HepG2 (cell line): ENCODE results near the gene RAB34. TPM values are rescaled to one million over a fixed set of nuclear protein-coding genes. Genes with fewer than 3 reads are reported as not detected.

Experiments
- ARID2 ChIP-seq: sonication (generic); formaldehyde crosslinking; IDR thresholded peaks from 2 replicates; pipeline ENCODE4 v1.8.1; 2022; ENCODE audit warnings: mild to moderate bottlenecking, missing genetic modification reagents, borderline replicate concordance
- CREB1 ChIP-seq, 2 experiments: fragments of 450-650 bp in 1 of 2; IDR thresholded peaks; 2 replicates each; pipeline ENCODE4 v1.6.1; 2016 to 2017; ENCODE audit warnings: control low read depth in 1 of 2, mild to moderate bottlenecking in 1 of 2, missing compliant biosample characterization in 1 of 2, missing genetic modification characterization in 1 of 2
- CTCF ChIP-seq: sonication (generic); formaldehyde crosslinking; IDR thresholded peaks from 2 replicates; pipeline ENCODE4 v1.5.0; 2020; ENCODE audit warnings: mild to moderate bottlenecking, missing genetic modification reagents, moderate library complexity
- DMTF1 ChIP-seq: sonication (generic); formaldehyde crosslinking; IDR thresholded peaks from 2 replicates; pipeline ENCODE4 v1.4.0; 2020; ENCODE audit warnings: mild to moderate bottlenecking, missing genetic modification reagents
- EED ChIP-seq: sonication (generic); formaldehyde crosslinking; IDR thresholded peaks from 2 replicates; pipeline ENCODE4 v1.5.0; 2020; ENCODE audit warnings: mild to moderate bottlenecking, missing genetic modification reagents
- FOXA1 ChIP-seq, 2 experiments: fragments of 450-650 bp in 1 of 2; sonication (generic) in 1 of 2; formaldehyde crosslinking in 1 of 2; IDR thresholded peaks; 2 replicates each; pipeline versions ENCODE4 v1.4.0 to v1.6.1; 2016 to 2020; ENCODE audit warnings: missing genetic modification reagents in 1 of 2
- JUND ChIP-seq: sonication (generic); formaldehyde crosslinking; IDR thresholded peaks from 2 replicates; pipeline ENCODE4 v1.8.0; 2022; ENCODE audit warnings: mild to moderate bottlenecking, missing genetic modification reagents
- KAT7 ChIP-seq: IDR thresholded peaks from 2 replicates; pipeline ENCODE4 v1.6.1; 2018; ENCODE audit warnings: borderline replicate concordance, missing compliant biosample characterization
- KDM1A ChIP-seq: IDR thresholded peaks from 2 replicates; pipeline ENCODE4 v1.6.1; 2016; ENCODE audit warnings: missing compliant biosample characterization
- KDM4B ChIP-seq: sonication (generic); formaldehyde crosslinking; IDR thresholded peaks from 2 replicates; pipeline ENCODE4 v1.4.0; 2020; ENCODE audit warnings: missing genetic modification reagents
- MXD3 ChIP-seq: IDR thresholded peaks from 2 replicates; pipeline ENCODE4 v1.6.1; 2016; ENCODE audit warnings: mild to moderate bottlenecking, missing biosample characterization, missing genetic modification reagents
- NFRKB ChIP-seq: fragments of 450-650 bp; IDR thresholded peaks from 2 replicates; pipeline ENCODE4 v1.6.1; 2017
- NFYC ChIP-seq: IDR thresholded peaks from 2 replicates; pipeline ENCODE4 v1.6.1; 2016; ENCODE audit warnings: missing genetic modification reagents, missing compliant biosample characterization
- SMARCE1 ChIP-seq: fragments of 450-650 bp; IDR thresholded peaks from 2 replicates; pipeline ENCODE4 v1.6.1; 2017; ENCODE audit warnings: borderline replicate concordance
- SMYD3 ChIP-seq: sonication (generic); formaldehyde crosslinking; IDR thresholded peaks from 2 replicates; pipeline ENCODE4 v1.8.1; 2023; ENCODE audit warnings: mild to moderate bottlenecking, missing genetic modification reagents
- TAF1 ChIP-seq: sonication (generic); formaldehyde crosslinking; IDR thresholded peaks from 2 replicates; pipeline ENCODE4 v1.4.0; 2020; ENCODE audit warnings: missing genetic modification reagents
- TBP ChIP-seq: sonication (generic); formaldehyde crosslinking; IDR thresholded peaks from 2 replicates; pipeline ENCODE4 v1.5.0; 2020; ENCODE audit warnings: missing genetic modification reagents
- TCF7 ChIP-seq: sonication (generic); IDR thresholded peaks from 2 replicates; pipeline ENCODE4 v1.6.1; 2016; ENCODE audit warnings: antibody characterized with exemption, low read depth
- ZBTB8A ChIP-seq: sonication (generic); formaldehyde crosslinking; IDR thresholded peaks from 2 replicates; pipeline ENCODE4 v1.4.0; 2020; ENCODE audit warnings: mild to moderate bottlenecking, low read depth, missing genetic modification reagents, borderline replicate concordance
- ZFP1 ChIP-seq: IDR thresholded peaks from 2 replicates; pipeline ENCODE4 v1.6.1; 2016
- ZKSCAN1 ChIP-seq: fragments of 150-350 bp; IDR thresholded peaks from 2 replicates; pipeline ENCODE4 v1.6.1; 2014; ENCODE audit warnings: low read length
- ZKSCAN8 ChIP-seq: IDR thresholded peaks from 2 replicates; pipeline ENCODE4 v1.6.1; 2016; ENCODE audit warnings: borderline replicate concordance, missing genetic modification reagents, missing compliant biosample characterization
- ZMYM4 ChIP-seq: sonication (generic); formaldehyde crosslinking; IDR thresholded peaks from 2 replicates; pipeline ENCODE4 v1.8.1; 2023; ENCODE audit warnings: mild to moderate bottlenecking, missing genetic modification reagents
- ZNF34 ChIP-seq: sonication (generic); formaldehyde crosslinking; IDR thresholded peaks from 2 replicates; pipeline ENCODE4 v1.4.0; 2020; ENCODE audit warnings: mild to moderate bottlenecking, missing genetic modification reagents, borderline replicate concordance
- ZNF552 ChIP-seq: sonication (generic); formaldehyde crosslinking; IDR thresholded peaks from 2 replicates; pipeline ENCODE4 v1.9.0; 2022; ENCODE audit warnings: missing genetic modification reagents, mild to moderate bottlenecking, borderline replicate concordance
- ZNF569 ChIP-seq: sonication (generic); formaldehyde crosslinking; IDR thresholded peaks from 2 replicates; pipeline ENCODE4 v1.5.0; 2020; ENCODE audit warnings: mild to moderate bottlenecking, missing genetic modification reagents, moderate library complexity, borderline replicate concordance
- ZNF572 ChIP-seq: sonication (generic); formaldehyde crosslinking; IDR thresholded peaks from 2 replicates; pipeline ENCODE4 v1.5.1; 2020; ENCODE audit warnings: mild to moderate bottlenecking, missing genetic modification reagents
- ZNF709 ChIP-seq: sonication (generic); formaldehyde crosslinking; IDR thresholded peaks from 2 replicates; pipeline ENCODE4 v1.5.0; 2020; ENCODE audit warnings: mild to moderate bottlenecking, missing genetic modification reagents
- polyA plus RNA-seq, 8 experiments: library from polyadenylated mRNA; depleted of rRNA in 3 of 8; stranded (reverse) in 7 of 8; unstranded in 1 of 8; fragments of >200 nt; fragmentation: Illumina TruSeq in 4 of 8; extraction: Trizol in 4 of 8; gene quantifications; 2 replicates each; pipeline versions ENCODE4 v1.2.1 to v1.2.3, GENCODE V29; 2011 to 2016; ENCODE audit warnings: low read depth in 4 of 8, missing spikeins in 1 of 8, mixed read lengths in 1 of 8; ENCODE audit not compliant: insufficient read depth in 1 of 8
- total RNA-seq, 5 experiments: library from RNA; depleted of rRNA; stranded (reverse); fragments of >200 nt; fragmentation: Illumina TruSeq; extraction: Trizol; gene quantifications; 2 replicates each; pipeline ENCODE4 v1.2.3, GENCODE V29; 2016; ENCODE audit warnings: low read depth in 1 of 5

Gene RAB34
- total and polyA plus RNA-seq, 2 of the 13 experiments (the other 11 are each of a cell fraction or from before 2014, with no cell fraction given): 0.49 TPM; not detected in 1

GRCh38 chr17:28726627-28727491 is 9.2 kb upstream of the RAB34 start (continued):
- 0 out of 2 replicates have a peak, but pooled peaks have one; percentile 56 for TF ChIP-seq ZMYM4 (CRISPR knock-in tag)
- TF ChIP-seq CTCF (CRISPR knock-in tag): peak; percentile 99
- TF ChIP-seq EED (CRISPR knock-in tag): no peak; the same call in 1 of the 2 replicates
- TF ChIP-seq SMYD3: no peak
- TF ChIP-seq ARID2 (CRISPR knock-in tag): no peak
- peak; percentile 75 for TF ChIP-seq ZNF572 (CRISPR knock-in tag)
- peak; percentile 99 for TF ChIP-seq ZNF34 (CRISPR knock-in tag)
- peak; percentile 52; the same call in 1 of the 2 replicates for TF ChIP-seq ZKSCAN8 (CRISPR knock-in tag)
- TF ChIP-seq TBP (CRISPR knock-in tag): no peak
- TF ChIP-seq KDM4B (CRISPR knock-in tag): 0 out of 2 replicates have a peak, but pooled peaks have one; percentile 23
- TF ChIP-seq NFRKB: no peak
- 0 out of 2 replicates have a peak, but pooled peaks have one; percentile 35 for TF ChIP-seq ZBTB8A
- 0 out of 2 replicates have a peak, but pooled peaks have one; percentile 54 for TF ChIP-seq ZNF709
- no peak; the same call in 1 of the 2 replicates for TF ChIP-seq ZNF552
- TF ChIP-seq DMTF1 (CRISPR knock-in tag): no peak
- TF ChIP-seq MXD3 (CRISPR knock-in tag): no peak; the same call in 1 of the 2 replicates
- peak; percentile 68; the same call in 1 of the 2 replicates for TF ChIP-seq ZFP1 (CRISPR knock-in tag)
- no peak for TF ChIP-seq ZNF569 (CRISPR knock-in tag)
- peak; percentile 72; the same call in 1 of the 2 replicates for TF ChIP-seq KAT7 (CRISPR knock-in tag)
- TF ChIP-seq TAF1 (CRISPR knock-in tag): peak; percentile 14; the same call in 1 of the 2 replicates
- TF ChIP-seq TCF7: no peak
- TF ChIP-seq KDM1A: no peak
- TF ChIP-seq ZKSCAN1: no peak
- no peak for TF ChIP-seq NFYC
- no peak for TF ChIP-seq FOXA1 (IDR thresholded peaks at IDR 0.05)
- TF ChIP-seq FOXA1 (CRISPR knock-in tag; IDR thresholded peaks at IDR 0.05): peak; percentile 47; the same call in 1 of the 2 replicates
- TF ChIP-seq SMARCE1: no peak
- TF ChIP-seq CREB1 (IDR thresholded peaks at IDR 0.05): no peak
- no peak for TF ChIP-seq CREB1 (CRISPR knock-in tag; IDR thresholded peaks at IDR 0.05)
- TF ChIP-seq JUND: no peak
